Lung (tissue), 12 donors: ENCODE measurements around the gene RNASE12. TPM values are rescaled to one million over a fixed set of nuclear protein-coding genes. Genes with fewer than 3 reads are reported as not detected.
"Not testable (repeated sequence)": the region's sequence is repeated elsewhere in the genome, so short reads cannot be mapped to it uniquely, and the experiment has no call there.

ENCODE experiments used
- ATAC-seq: fragments of 200-7000 bp; cut with Tn5 transposase; one replicate; pipeline ENCODE4 v1.9.1; 2020; ENCODE audit warnings: moderate number of reproducible peaks; ENCODE audit not compliant: insufficient read depth, low FRiP score
- DNase-seq, 3 donors: peaks; one replicate each; pipeline ENCODE4 v3.0.0-alpha.2; 2013 to 2017
- H3K27ac ChIP-seq, 2 donors: one replicate each; pipeline ENCODE4 v1.5.1; 2013; ENCODE audit warnings: mild to moderate bottlenecking in 2 of 2, moderate library complexity in 2 of 2, control low read depth in 1 of 2, inconsistent platforms in 1 of 2, low read depth in 1 of 2, low read length in 1 of 2
- H3K27me3 ChIP-seq, 3 donors: one replicate each; pipeline ENCODE4 v1.5.1; 2013; ENCODE audit warnings: low read length in 2 of 3; ENCODE audit not compliant: control insufficient read depth in 3 of 3, insufficient read depth in 3 of 3
- H3K36me3 ChIP-seq, 4 donors: one replicate each; pipeline ENCODE4 v1.5.1; 2013; ENCODE audit warnings: low read length in 4 of 4, mild to moderate bottlenecking in 1 of 4, moderate library complexity in 1 of 4; ENCODE audit not compliant: control insufficient read depth in 4 of 4, insufficient read depth in 4 of 4
- H3K4me1 ChIP-seq, 5 donors: one replicate each; pipeline ENCODE4 v1.5.1; 2013; ENCODE audit warnings: low read length in 5 of 5, mild to moderate bottlenecking in 2 of 5, moderate library complexity in 1 of 5; ENCODE audit not compliant: control insufficient read depth in 5 of 5, insufficient read depth in 5 of 5
- H3K4me3 ChIP-seq: one replicate; pipeline ENCODE4 v1.5.1; 2013; ENCODE audit warnings: mild to moderate bottlenecking, control low read depth, moderate library complexity
- H3K9ac ChIP-seq, 2 donors: one replicate each; pipeline ENCODE4 v1.5.1; 2013; ENCODE audit warnings: low read length in 2 of 2, control low read depth in 1 of 2; ENCODE audit not compliant: insufficient read depth in 1 of 2
- H3K9me3 ChIP-seq, 4 donors: one replicate each; pipeline ENCODE4 v1.5.1; 2013; ENCODE audit warnings: low read length in 3 of 4, mild to moderate bottlenecking in 1 of 4, moderate library complexity in 1 of 4; ENCODE audit not compliant: control insufficient read depth in 4 of 4, insufficient read depth in 3 of 4
- WGBS, 2 donors: extraction: QIAGEN DNeasy Blood & Tissue Kit; methylation state at CpG; one replicate each; pipeline ENCODE4 v1.1.7; 2013; 5-methylcytosine and 5-hydroxymethylcytosine counted together
- polyA plus RNA-seq, 2 donors: library from polyadenylated mRNA; stranded (reverse); fragments of 200-250 nt; gene quantifications; one replicate each; pipeline ENCODE4 v1.2.1, GENCODE V29; 2013
- total RNA-seq, 2 donors: library from RNA; depleted of rRNA in 1 of 2; stranded (reverse); fragments of >200 nt in 1 of 2; gene quantifications; one replicate each; pipeline ENCODE4 v1.2.1, GENCODE V29; 2014 to 2021
- TF ChIP-seq, protein P1 (sequence below): IDR thresholded peaks from 2 replicates; pipeline ENCODE4 v1.5.1; 2012; ENCODE audit warnings: mild to moderate bottlenecking; ENCODE audit errors: control extremely low read depth, extremely low read depth
- donor health status: control.
- donor health status: control.
- donor health status: Bipolar disorder and iron deficiency.
- donor health status: healthy.
- donor health status: DM: yes; HTN: yes; CAD: no.

RNASE12 gene
- total and polyA plus RNA-seq, 4 donors = not detected

DNA sequence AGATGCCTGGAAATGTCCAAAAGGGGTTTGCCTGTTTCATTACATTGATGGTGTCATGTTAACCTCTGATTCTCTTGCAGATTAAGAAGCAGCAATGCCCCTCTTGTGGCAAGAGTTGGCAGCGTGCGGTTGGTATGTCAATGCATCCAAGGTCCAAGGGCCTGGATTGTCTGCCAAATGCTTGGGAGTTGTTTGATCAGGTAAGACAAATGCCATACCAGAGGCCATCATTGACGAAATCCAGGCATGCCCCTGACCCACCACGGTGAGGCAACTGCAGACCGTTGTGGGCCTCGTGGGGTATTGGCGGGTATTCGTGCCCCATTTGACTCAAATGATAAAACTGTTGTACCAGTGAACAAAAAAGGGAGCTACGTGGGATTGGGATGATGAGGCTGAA, 11.4 kb upstream of the RNASE12 start:
- TF ChIP-seq, protein P1, sequence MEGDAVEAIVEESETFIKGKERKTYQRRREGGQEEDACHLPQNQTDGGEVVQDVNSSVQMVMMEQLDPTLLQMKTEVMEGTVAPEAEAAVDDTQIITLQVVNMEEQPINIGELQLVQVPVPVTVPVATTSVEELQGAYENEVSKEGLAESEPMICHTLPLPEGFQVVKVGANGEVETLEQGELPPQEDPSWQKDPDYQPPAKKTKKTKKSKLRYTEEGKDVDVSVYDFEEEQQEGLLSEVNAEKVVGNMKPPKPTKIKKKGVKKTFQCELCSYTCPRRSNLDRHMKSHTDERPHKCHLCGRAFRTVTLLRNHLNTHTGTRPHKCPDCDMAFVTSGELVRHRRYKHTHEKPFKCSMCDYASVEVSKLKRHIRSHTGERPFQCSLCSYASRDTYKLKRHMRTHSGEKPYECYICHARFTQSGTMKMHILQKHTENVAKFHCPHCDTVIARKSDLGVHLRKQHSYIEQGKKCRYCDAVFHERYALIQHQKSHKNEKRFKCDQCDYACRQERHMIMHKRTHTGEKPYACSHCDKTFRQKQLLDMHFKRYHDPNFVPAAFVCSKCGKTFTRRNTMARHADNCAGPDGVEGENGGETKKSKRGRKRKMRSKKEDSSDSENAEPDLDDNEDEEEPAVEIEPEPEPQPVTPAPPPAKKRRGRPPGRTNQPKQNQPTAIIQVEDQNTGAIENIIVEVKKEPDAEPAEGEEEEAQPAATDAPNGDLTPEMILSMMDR = no peak
- no peak for ATAC-seq
- Histone ChIP-seq H3K4me3 (no peak overlapping the region), H3K27me3 (no peaks in the 10 kb centered on the region), H3K27ac (no peak overlapping the region), H3K9ac (no peak overlapping the region), H3K4me1 (no peaks in the 10 kb centered on the region), H3K9me3 (no peaks in the 10 kb centered on the region), H3K36me3 (no peaks in the 10 kb centered on the region)
- DNase-seq = no peak
- WGBS, 2 donors = 88% methylated on average over 9 of the region's 9 CpGs

DNA sequence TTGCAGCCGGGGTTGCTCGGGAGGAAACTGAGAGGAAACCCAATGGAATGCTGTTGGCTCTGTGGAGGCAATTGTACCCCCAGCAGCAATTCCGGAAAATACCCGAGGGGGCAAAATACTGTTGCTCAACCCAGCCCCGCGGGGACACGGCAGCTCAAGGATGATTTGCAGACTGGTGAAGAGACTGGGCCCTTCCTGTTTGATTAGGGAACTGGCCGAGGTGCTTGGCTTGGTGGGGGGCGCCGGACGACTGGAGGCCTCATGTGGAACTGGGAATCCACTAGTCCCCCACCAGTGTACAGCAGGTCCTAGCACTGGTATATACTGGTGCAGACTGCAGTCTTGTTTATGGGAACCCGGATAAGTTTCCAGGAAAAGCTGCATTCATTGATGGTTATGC, 10.3 kb upstream of the RNASE12 start:
- Histone ChIP-seq H3K9ac (no peak overlapping the region), H3K4me1 (no peaks in the 10 kb centered on the region), H3K9me3 (no peaks in the 10 kb centered on the region), H3K36me3 (no peaks in the 10 kb centered on the region), H3K4me3 (no peak overlapping the region), H3K27ac (no peak overlapping the region), H3K27me3 (no peaks in the 10 kb centered on the region)
- TF ChIP-seq, protein P1 = no peak
- no peak for ATAC-seq
- 47 to 67% methylated on average over 12 of the region's 12 CpGs for whole genome bisulfite sequencing, 2 donors
- DNase-seq = no peak

DNA sequence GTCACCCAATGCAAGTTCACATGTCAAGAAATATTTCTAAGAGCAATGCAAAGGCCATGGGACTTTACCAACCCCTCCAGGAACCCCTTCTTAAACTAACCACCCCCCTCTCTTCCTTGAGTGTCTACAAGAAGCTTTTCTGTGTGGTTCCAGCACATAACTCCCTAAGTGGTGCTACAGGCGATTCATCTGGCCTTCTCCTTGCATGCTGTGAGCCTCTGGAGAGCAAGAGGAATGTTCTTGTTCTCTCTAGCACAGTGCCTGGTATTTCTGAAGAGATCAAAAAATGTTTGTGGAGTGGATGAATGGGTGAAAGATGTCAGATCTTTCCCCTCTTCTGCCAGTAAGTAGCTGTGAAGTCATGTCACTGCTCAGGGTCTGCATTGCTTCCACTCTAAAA, 5.9 kb upstream of the RNASE12 start:
- no peaks in the 10 kb centered on the region for H3K27me3 ChIP-seq
- no peak overlapping the region for H3K9ac ChIP-seq
- DNase-seq (no peak), ATAC-seq (no peak)
- no peaks in the 10 kb centered on the region for H3K4me1 ChIP-seq
- TF ChIP-seq, protein P1 = no peak
- H3K36me3 ChIP-seq = no peaks in the 10 kb centered on the region
- H3K9me3 ChIP-seq = no peaks in the 10 kb centered on the region
- no peak overlapping the region for H3K4me3 ChIP-seq
- 74 to 76% methylated on average over 1 of the region's 1 CpG for WGBS, 2 donors
- no peak overlapping the region for H3K27ac ChIP-seq

DNA sequence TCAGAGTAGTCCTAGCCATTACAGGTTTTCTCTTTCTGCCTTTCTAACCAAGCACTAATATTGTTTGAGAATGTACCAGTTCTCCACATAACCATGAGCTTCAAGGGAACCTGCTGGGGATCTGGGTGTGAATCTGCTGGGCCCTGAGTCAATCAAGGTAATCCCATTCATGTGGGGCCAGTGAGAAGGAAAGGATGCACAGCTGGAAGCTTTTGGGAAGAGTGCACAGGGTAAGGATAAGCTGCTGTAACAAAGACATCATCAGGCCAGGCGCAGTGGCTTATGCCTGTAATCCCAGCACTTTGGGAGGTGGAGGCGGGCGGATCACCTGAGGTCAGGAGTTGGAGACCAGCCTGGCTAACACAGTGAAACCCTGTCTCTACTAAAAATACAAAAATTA, 4.5 kb upstream of the RNASE12 start:
- not testable (repeated sequence) for H3K9me3 ChIP-seq, DNase-seq, ATAC-seq, H3K9ac ChIP-seq, H3K36me3 ChIP-seq, H3K27ac ChIP-seq, H3K4me3 ChIP-seq, H3K4me1 ChIP-seq, H3K27me3 ChIP-seq
- WGBS, 2 donors = 96 to 100% methylated on average over 2 to 3 of the region's 3 CpGs
